Heart left ventricle (tissue), 16 donors: ENCODE measurements around the gene LSR. TPM values are rescaled to one million over a fixed set of nuclear protein-coding genes. Genes with fewer than 3 reads are reported as not detected.

Experiments used
- ATAC-seq, 4 donors: fragments of 200-7000 bp; cut with Tn5 transposase; one replicate each; pipeline ENCODE4 v1.9.1; 2020 to 2022; ENCODE audit warnings: moderate library complexity in 4 of 4, mild to moderate bottlenecking in 3 of 4, moderate number of reproducible peaks in 1 of 4
- DNase-seq, 5 donors: peaks; one replicate each; pipeline ENCODE4 v3.0.0-alpha.2; 2020
- H3K27ac ChIP-seq, 12 donors: fragments of 200-600 bp; sonication (generic) in 4 of 12; one replicate each; pipeline versions ENCODE4 v1.5.0 to v1.8.0; 2016 to 2022; ENCODE audit warnings: mild to moderate bottlenecking in 2 of 12
- H3K27me3 ChIP-seq, 9 donors: fragments of 200-600 bp; sonication (generic) in 2 of 9; one replicate each; pipeline versions ENCODE4 v1.5.1 to v1.8.0; 2016 to 2022; ENCODE audit warnings: mild to moderate bottlenecking in 3 of 9
- H3K36me3 ChIP-seq, 9 donors: fragments of 200-600 bp; sonication (generic) in 2 of 9; one replicate each; pipeline versions ENCODE4 v1.5.0 to v1.8.0; 2018 to 2022; ENCODE audit warnings: mild to moderate bottlenecking in 2 of 9
- H3K4me1 ChIP-seq, 12 donors: fragments of 200-600 bp; sonication (generic) in 4 of 12; one replicate each; pipeline versions ENCODE4 v1.5.0 to v1.8.0; 2016 to 2022; ENCODE audit warnings: mild to moderate bottlenecking in 3 of 12
- H3K4me3 ChIP-seq, 12 donors: fragments of 200-600 bp; sonication (generic) in 4 of 12; one replicate each; pipeline versions ENCODE4 v1.5.0 to v1.8.0; 2017 to 2022; ENCODE audit warnings: mild to moderate bottlenecking in 9 of 12, moderate library complexity in 4 of 12
- H3K9me3 ChIP-seq, 12 donors: fragments of 200-600 bp; sonication (generic) in 4 of 12; one replicate each; pipeline versions ENCODE4 v1.5.0 to v1.8.0; 2016 to 2022; ENCODE audit warnings: mild to moderate bottlenecking in 1 of 12
- POLR2A ChIP-seq, 2 donors: fragments of 450-650 bp; IDR thresholded peaks; one replicate each; pipeline ENCODE4 v1.6.1; 2017; ENCODE audit warnings: antibody characterized with exemption in 2 of 2, mild to moderate bottlenecking in 2 of 2, moderate library complexity in 2 of 2
- WGBS, 4 donors: extraction: QIAGEN DNeasy Blood & Tissue Kit in 2 of 4; methylation state at CpG; one replicate each; pipeline versions ENCODE4 v1.1.5 to v1.1.7; 2013 to 2018; 5-methylcytosine and 5-hydroxymethylcytosine counted together
- intact Hi-C, 10 donors: fragments of 100-400 bp; cut with DNase I; formaldehyde crosslinking; loops; one replicate each; pipeline versions ENCODE4 v1.11.1 to v1.14.2; 2022
- polyA plus RNA-seq, 2 donors: library from polyadenylated mRNA; stranded (reverse); fragments of 200-250 nt; gene quantifications; one replicate each; pipeline ENCODE4 v1.2.3, GENCODE V29; 2013
- total RNA-seq, 9 donors: library from RNA; depleted of rRNA in 2 of 9; stranded (reverse); fragments of >200 nt in 2 of 9; fragmentation: NEBNext Ultra II Directional in 3 of 9; extraction: Animal tissue kit (Norgen Biotek cat#: 25700) in 3 of 9; gene quantifications; one replicate each; pipeline versions ENCODE4 v1.1.0 to v1.2.4, GENCODE V29; 2016 to 2023
- TF ChIP-seq, protein P1 (sequence below), 12 donors: fragments of 200-600 bp; sonication (generic) in 4 of 12; IDR thresholded peaks; one replicate each; pipeline versions ENCODE4 v1.5.0 to v1.8.0; 2018 to 2022; ENCODE audit warnings: antibody characterized with exemption in 12 of 12, mild to moderate bottlenecking in 5 of 12
- donor health status: ischemic (EF 13 %, LVEDD 7.1; RV severe dilation, severe dysfunction).
- donor health status: healthy with polysubstance abuse.
- donor health status: DM: no; HTN: yes; CAD: no.
- donor health status: DM: no; HTN: no; CAD: no.
- donor health status: ischemic (EF 25% LVEDD 6.9; RV normal size, moderate dysfunction).
- donor health status: ischemic (EF 25% LVEDD 5.7; RV mildly dilated, moderate dysfunction).
- donor health status: healthy.
- donor health status: DM: yes; HTN: yes; CAD: no.
- donor health status: ischemic (EF 35%, LVEDD 5.7; RV mildly dilated, moderate dysfunction).
- donor health status: nonischemic (EF 11% LVEDD 7.7; RV severe dilation, severe dysfunction).
- donor health status: DM: yes; HTN: yes; CAD: no.
- donor health status: PGD.
- donor health status: ischemic (EF 29% LVEDD 5.4; RV normal size, mild dysfunction).
- donor health status: nonischemic (EF 23%, LVEDD 6.1; RV moderate dilation, normal function).

Gene LSR
- total and polyA plus RNA-seq, 11 donors = 2.8 to 10.5 (median 5.3) TPM

DNA sequence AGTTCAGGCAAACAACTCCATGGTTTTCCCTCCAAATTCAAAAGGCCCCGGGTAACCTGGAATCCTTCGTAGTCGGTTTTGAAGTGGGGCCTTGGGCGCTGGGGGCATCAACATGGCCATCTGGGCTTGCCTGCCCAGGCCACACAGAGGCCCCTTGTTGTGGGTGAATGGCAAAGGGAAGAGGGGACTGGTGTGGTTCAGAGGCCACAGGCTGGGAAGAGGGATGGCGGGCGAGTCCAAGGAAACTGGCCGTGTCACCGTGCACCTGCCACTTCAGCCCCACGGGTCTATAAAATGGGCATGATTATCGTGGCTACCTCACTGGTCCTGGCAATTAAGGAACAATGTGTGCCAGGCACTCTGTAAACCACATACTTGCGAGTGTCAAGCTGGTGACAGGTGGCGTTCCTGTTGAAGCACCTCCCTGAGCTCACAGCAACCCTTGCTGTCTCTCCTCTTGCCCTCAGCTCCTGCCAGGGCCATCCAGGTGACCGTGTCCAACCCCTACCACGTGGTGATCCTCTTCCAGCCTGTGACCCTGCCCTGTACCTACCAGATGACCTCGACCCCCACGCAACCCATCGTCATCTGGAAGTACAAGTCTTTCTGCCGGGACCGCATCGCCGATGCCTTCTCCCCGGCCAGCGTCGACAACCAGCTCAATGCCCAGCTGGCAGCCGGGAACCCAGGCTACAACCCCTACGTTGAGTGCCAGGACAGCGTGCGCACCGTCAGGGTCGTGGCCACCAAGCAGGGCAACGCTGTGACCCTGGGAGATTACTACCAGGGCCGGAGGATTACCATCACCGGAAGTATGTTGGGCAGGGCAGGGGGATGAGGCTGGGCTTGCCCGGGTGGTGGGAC is 1.3 kb downstream of the LSR start:
- Histone ChIP-seq H3K36me3 (peaks cover 0 to 7% (median 0%) of the 10 kb centered on the region in 9 donors), H3K9me3 (peaks cover 0 to 5% (median 0%) of the 10 kb centered on the region in 12 donors), H3K27ac (peak overlapping the region in 2 of 12 donors; percentile 69 to 74), H3K27me3 (peaks cover 12 to 30% (median 25%) of the 10 kb centered on the region in 9 donors), H3K4me3 (peak overlapping the region in 8 of 12 donors; percentile 55 to 70 (median 60)), H3K4me1 (peaks cover 0 to 39% (median 11%) of the 10 kb centered on the region in 12 donors)
- 92 to 95% (median 92%) methylated on average over 30 to 34 of the region's 34 CpGs for WGBS, 4 donors
- no peak for TF ChIP-seq POLR2A (IDR thresholded peaks at IDR 0.05)
- TF ChIP-seq, protein P1, sequence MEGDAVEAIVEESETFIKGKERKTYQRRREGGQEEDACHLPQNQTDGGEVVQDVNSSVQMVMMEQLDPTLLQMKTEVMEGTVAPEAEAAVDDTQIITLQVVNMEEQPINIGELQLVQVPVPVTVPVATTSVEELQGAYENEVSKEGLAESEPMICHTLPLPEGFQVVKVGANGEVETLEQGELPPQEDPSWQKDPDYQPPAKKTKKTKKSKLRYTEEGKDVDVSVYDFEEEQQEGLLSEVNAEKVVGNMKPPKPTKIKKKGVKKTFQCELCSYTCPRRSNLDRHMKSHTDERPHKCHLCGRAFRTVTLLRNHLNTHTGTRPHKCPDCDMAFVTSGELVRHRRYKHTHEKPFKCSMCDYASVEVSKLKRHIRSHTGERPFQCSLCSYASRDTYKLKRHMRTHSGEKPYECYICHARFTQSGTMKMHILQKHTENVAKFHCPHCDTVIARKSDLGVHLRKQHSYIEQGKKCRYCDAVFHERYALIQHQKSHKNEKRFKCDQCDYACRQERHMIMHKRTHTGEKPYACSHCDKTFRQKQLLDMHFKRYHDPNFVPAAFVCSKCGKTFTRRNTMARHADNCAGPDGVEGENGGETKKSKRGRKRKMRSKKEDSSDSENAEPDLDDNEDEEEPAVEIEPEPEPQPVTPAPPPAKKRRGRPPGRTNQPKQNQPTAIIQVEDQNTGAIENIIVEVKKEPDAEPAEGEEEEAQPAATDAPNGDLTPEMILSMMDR (IDR thresholded peaks at IDR 0.05) = no peak
- ATAC-seq (no peak), DNase-seq (peak in 1 of 5 donors; percentile 16)
- intact Hi-C loops = loop anchor here in 1 of 10 donors (10.0 kb wide), 1 partner anchor 95 kb away; the partner anchor contains the start of gene FXYD5

DNA sequence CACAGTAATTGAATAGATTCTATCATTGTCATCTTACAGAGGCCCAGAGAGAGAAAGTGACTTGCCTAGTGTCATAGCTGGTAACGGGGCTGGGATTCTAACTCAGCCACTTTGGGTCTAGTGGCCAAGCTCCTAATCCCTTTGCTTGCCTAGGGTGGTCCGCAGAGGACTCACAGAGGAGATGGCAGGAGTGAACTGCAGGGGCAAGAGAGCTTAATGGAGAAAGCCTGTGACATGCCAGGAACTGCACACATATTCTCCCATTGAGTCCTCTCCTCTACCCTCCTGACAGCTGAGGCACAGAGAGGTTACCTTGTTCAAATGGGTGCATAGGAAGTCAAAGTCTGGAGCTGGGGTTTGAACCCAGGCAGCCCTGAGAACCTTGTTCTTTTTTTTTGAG is 2.7 kb downstream of the LSR start:
- Histone ChIP-seq H3K4me1 (peaks cover 0 to 38% (median 16%) of the 10 kb centered on the region in 12 donors), H3K36me3 (peaks cover 0 to 7% (median 0%) of the 10 kb centered on the region in 9 donors), H3K4me3 (no peak overlapping the region), H3K9me3 (no peaks in the 10 kb centered on the region), H3K27me3 (peaks cover 13 to 30% (median 25%) of the 10 kb centered on the region in 9 donors), H3K27ac (no peak overlapping the region)
- no peak for ATAC-seq
- peak in 1 of 5 donors; percentile 1 for DNase-seq
- no peak for TF ChIP-seq POLR2A (IDR thresholded peaks at IDR 0.05)
- TF ChIP-seq, protein P1 (IDR thresholded peaks at IDR 0.05) = no peak
- WGBS, 4 donors = 73 to 91% (median 88%) methylated on average over 2 of the region's 2 CpGs
- intact Hi-C loops = no loop called here

DNA sequence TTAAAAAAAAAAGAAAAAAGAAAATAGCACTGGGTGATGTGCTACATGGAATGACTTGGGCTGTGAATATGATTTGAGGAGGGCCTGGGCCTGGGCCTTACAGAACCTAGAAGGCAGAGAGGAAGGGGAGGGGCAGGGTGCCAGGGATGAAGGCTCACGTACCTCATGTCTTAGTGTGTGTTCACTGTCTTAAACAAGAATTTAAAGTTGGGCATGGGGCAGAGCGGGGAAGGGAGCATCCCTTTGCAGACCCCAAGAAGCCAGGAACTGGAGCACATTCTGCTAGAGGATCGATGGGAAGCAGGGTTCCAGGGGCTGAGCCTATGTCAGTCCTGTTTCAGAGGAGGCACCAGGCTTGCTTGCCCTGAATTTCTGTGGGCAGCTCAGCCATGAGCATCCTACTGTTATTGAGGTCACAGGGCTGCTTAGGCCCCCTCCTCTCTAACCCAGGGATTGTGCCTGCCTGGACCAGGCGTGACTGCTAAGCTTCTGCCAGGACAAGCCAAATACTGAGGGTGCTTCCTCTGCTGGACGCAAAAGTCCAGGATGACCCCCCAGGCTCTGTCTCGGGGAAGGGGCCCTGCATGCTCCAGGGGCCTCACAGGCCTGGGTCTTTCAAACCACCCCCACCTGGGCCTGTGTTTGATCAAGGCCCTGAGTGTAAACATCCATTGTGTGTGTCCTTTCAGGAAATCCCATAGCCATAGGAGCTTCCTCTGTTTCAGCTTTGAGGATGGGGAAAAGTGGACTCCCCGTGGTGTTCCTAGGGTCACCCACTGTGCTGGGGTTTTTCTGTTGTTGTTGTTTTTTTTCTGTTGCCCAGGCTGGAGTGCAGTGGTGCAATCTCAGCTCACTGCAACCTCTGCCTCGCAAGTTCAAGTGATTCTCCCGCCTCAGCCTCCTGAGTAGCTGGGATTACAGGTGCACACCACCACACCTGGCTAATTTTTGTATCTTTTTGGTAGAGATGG is 4.8 kb downstream of the LSR start:
- H3K36me3 ChIP-seq = peaks cover 0 to 7% (median 0%) of the 10 kb centered on the region in 9 donors
- intact Hi-C loops = no loop called here
- 76 to 85% (median 83%) methylated on average over 8 to 9 of the region's 9 CpGs for WGBS, 4 donors
- ATAC-seq (peak in 1 of 4 donors; percentile 17), DNase-seq (peak in 2 of 5 donors; percentile 11 to 29)
- no peak overlapping the region for H3K4me3 ChIP-seq
- peak overlapping the region in 11 of 12 donors; percentile 2 to 71 (median 59) for H3K27ac ChIP-seq
- peaks cover 5 to 18% (median 12%) of the 10 kb centered on the region in 9 donors for H3K27me3 ChIP-seq
- TF ChIP-seq POLR2A (IDR thresholded peaks at IDR 0.05) = no peak
- TF ChIP-seq, protein P1 (IDR thresholded peaks at IDR 0.05) = no peak
- no peaks in the 10 kb centered on the region for H3K9me3 ChIP-seq
- peaks cover 0 to 24% (median 12%) of the 10 kb centered on the region in 12 donors for H3K4me1 ChIP-seq
